ENCODE results near the gene MLLT3. TPM values are rescaled to one million over a fixed set of nuclear protein-coding genes. Genes with fewer than 3 reads are reported as not detected.

Gene MLLT3
- total RNA-seq, 1 donor from 2014 or later = 39.1 TPM

- no peaks in the 10 kb centered on the region for H3F3A ChIP-seq (ENCODE audit: low read depth)
- H3K4me1 ChIP-seq = no peaks in the 10 kb centered on the region
- no peaks in the 10 kb centered on the region for H4K20me1 ChIP-seq (ENCODE audit: low read depth)
- TF ChIP-seq CTCF (IDR thresholded peaks at IDR 0.05) (no peak), EZH2phosphoT487 (IDR thresholded peaks at IDR 0.05) (no peak), EZH2 (IDR thresholded peaks at IDR 0.05) (no peak)
- H3K9me3 ChIP-seq (ENCODE audit: low read depth) = no peaks in the 10 kb centered on the region
- no peak overlapping the region for H2AFZ ChIP-seq (replicated peaks)
- no peaks in the 10 kb centered on the region for H3K36me3 Mint-ChIP-seq
- DNase-seq (ENCODE audit: low spot score) = no peak
- H3K79me2 ChIP-seq (ENCODE audit: low read depth) = no peaks in the 10 kb centered on the region
- H3K4me3 ChIP-seq = no peak overlapping the region
- H3K4me3 Mint-ChIP-seq = no peak overlapping the region
- no peak overlapping the region for H3K4me2 ChIP-seq
- no peaks in the 10 kb centered on the region for H3K4me1 Mint-ChIP-seq
- no peaks in the 10 kb centered on the region for H3K27me3 Mint-ChIP-seq (ENCODE audit: insufficient read depth, low read depth)
- no peaks in the 10 kb centered on the region for H3K27me3 ChIP-seq
- H3K9me3 Mint-ChIP-seq = no peaks in the 10 kb centered on the region
- H3K36me3 ChIP-seq = no peaks in the 10 kb centered on the region
- H3K9ac ChIP-seq = no peak overlapping the region
- H3K27ac ChIP-seq = no peak overlapping the region
- no peak overlapping the region for H3K27ac Mint-ChIP-seq
Observed at GRCh38 chr9:20419533-20419932, 202.8 kb downstream of the MLLT3 start.

GRCh38 chr9:20418485-20418884 lies 203.8 kb downstream of the MLLT3 start:
- Mint-ChIP-seq H3K27me3 (ENCODE audit: insufficient read depth, low read depth) (no peaks in the 10 kb centered on the region), H3K4me1 (no peaks in the 10 kb centered on the region), H3K27ac (no peak overlapping the region), H3K4me3 (no peak overlapping the region), H3K36me3 (peaks cover 6% of the 10 kb centered on the region), H3K9me3 (no peaks in the 10 kb centered on the region)
- TF ChIP-seq CTCF (IDR thresholded peaks at IDR 0.05) (no peak), EZH2phosphoT487 (IDR thresholded peaks at IDR 0.05) (no peak), EZH2 (IDR thresholded peaks at IDR 0.05) (no peak)
- Histone ChIP-seq H3K36me3 (no peaks in the 10 kb centered on the region), H3K27me3 (no peaks in the 10 kb centered on the region), H2AFZ (replicated peaks) (no peak overlapping the region), H4K20me1 (ENCODE audit: low read depth) (no peaks in the 10 kb centered on the region), H3K27ac (no peak overlapping the region), H3F3A (ENCODE audit: low read depth) (no peaks in the 10 kb centered on the region), H3K9ac (no peak overlapping the region), H3K4me3 (no peak overlapping the region), H3K4me1 (no peaks in the 10 kb centered on the region), H3K79me2 (ENCODE audit: low read depth) (no peaks in the 10 kb centered on the region), H3K4me2 (no peak overlapping the region), H3K9me3 (ENCODE audit: low read depth) (no peaks in the 10 kb centered on the region)
- DNase-seq (ENCODE audit: low spot score) = no peak

GRCh38 chr9:20417373-20418080 lies 204.8 kb downstream of the MLLT3 start:
- Mint-ChIP-seq H3K27ac (no peak overlapping the region), H3K27me3 (ENCODE audit: insufficient read depth, low read depth) (no peaks in the 10 kb centered on the region), H3K4me3 (no peak overlapping the region), H3K36me3 (peaks cover 7% of the 10 kb centered on the region), H3K9me3 (no peaks in the 10 kb centered on the region), H3K4me1 (no peaks in the 10 kb centered on the region)
- Histone ChIP-seq H3K4me1 (no peaks in the 10 kb centered on the region), H3K9me3 (ENCODE audit: low read depth) (no peaks in the 10 kb centered on the region), H3K79me2 (ENCODE audit: low read depth) (no peaks in the 10 kb centered on the region), H3K36me3 (no peaks in the 10 kb centered on the region), H2AFZ (replicated peaks) (no peak overlapping the region), H4K20me1 (ENCODE audit: low read depth) (no peaks in the 10 kb centered on the region), H3K4me2 (no peak overlapping the region), H3K27ac (no peak overlapping the region), H3K9ac (no peak overlapping the region), H3F3A (ENCODE audit: low read depth) (no peaks in the 10 kb centered on the region), H3K4me3 (no peak overlapping the region), H3K27me3 (no peaks in the 10 kb centered on the region)
- no peak for DNase-seq (ENCODE audit: low spot score)
- no peak for TF ChIP-seq CTCF (IDR thresholded peaks at IDR 0.05)
- TF ChIP-seq EZH2 (IDR thresholded peaks at IDR 0.05) = no peak
- TF ChIP-seq EZH2phosphoT487 (IDR thresholded peaks at IDR 0.05) = no peak
